HG03439 (cell line): ENCODE results near the gene XYLT1.

Source experiments
- ATAC-seq: cut with Tn5 transposase; IDR thresholded peaks from one replicate; pipeline ENCODE4 v1.9.1; 2021; ENCODE audit warnings: mild to moderate bottlenecking, moderate library complexity; ENCODE audit not compliant: unreplicated experiment

The XYLT1 gene

DNA sequence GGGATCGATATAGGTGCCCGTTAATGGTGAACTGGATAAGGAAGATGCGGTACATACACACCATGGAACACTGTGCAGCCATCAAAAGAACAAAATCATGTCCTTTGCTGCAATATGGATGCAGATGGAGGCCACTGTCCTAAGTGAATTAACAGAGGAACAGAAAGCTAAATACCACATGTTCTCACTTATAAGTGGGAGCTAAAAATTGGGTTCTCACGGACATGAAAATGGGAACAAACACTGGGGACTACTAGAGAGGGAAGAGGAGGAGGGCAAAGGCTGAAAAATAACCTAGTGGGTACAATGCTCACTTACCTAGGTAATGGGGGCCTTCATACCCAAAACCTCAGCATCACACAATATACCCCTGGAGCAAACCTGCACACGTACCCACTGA, 302.6 kb downstream of the XYLT1 start:
- ATAC-seq: no peak

DNA sequence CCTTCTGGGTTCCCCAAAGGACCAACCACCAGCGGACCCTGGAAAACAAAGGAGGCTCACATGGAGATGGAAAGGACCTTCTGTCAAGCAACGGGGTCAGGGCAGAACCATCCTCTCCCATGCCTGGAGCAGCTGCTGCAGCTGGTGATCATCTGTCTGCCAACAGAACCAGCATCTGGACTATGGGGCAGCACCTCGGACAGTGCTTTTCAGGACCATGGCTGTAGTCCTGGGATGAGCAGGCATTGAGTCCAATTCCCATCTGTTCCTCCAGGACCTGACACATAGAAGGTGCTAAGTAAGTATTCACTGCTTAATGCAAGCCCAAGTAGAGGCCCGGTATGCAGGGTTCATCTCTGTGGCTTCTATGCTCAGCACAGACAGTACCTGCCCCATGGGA, 304.7 kb downstream of the XYLT1 start:
- no peak for ATAC-seq

DNA sequence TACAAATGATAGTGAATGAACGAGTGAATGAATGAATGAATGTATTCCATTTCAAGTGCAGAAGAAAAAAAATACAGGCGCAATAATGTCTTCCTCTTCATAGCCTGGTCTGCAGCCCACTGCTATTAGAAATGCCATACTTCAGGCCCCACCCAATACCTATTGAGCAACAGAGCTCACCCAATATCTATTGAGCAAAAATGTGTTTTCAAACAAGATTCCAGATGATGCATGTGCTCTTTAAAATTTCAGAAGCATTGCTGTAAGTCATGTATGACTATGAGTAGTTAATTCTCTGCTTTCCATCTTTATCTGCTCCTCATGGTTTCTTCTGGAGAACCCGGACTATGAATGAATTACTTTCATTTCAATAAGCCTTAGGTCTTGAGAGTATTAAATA, 308.2 kb downstream of the XYLT1 start:
- ATAC-seq: no peak

DNA sequence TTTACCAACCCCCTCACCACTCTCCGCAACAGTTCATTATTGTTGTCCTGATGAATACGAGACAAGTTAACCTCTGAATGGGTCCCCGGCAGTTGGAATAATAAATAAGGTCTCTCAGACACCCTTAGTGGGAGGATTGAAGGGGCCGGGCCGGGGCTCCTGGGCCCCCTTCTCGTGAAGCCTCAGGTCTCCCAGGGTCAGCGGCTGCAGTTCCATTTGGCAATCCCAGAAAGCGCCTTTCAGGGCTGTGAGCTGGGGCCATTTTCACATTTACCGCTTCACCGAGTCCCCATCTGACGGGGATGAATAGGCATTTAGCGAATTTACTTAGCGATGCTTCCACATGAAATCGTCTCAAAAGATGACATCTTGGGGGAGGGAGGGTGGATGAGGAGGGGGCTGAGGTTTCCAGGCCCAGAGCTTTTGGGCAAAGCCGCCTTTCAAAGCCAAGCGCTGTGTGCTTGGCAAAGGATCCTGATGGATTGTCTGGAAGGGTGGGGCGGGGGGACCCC, 309.8 kb downstream of the XYLT1 start:
- ATAC-seq: no peak

DNA sequence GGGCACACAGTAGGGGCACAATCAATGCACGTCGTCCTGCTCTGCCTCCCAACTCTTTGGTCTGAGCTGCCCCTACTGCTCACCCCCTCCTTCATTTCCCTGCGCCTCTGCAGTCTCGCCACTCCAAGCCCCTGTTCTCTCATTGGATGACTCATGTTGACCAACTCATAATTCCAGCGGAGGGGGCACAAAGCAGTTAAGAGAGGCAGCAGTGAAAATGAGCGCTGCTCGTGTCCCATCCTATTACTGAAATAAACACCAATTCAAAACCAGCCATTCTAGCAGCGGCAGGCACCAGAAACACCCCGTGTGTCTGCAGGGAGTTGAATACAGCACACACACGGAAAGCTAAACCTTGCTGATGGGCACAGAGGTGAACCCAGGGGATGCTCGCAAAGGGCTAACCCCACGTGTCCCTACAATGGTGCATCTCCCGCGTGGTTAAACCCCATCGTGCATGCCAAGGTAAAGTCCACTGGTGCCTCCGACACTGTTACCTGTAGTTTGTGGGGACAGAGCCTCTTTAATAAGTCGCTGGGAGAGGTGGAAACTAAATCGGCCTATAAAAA, 310.4 kb downstream of the XYLT1 start:
- no peak for ATAC-seq

DNA sequence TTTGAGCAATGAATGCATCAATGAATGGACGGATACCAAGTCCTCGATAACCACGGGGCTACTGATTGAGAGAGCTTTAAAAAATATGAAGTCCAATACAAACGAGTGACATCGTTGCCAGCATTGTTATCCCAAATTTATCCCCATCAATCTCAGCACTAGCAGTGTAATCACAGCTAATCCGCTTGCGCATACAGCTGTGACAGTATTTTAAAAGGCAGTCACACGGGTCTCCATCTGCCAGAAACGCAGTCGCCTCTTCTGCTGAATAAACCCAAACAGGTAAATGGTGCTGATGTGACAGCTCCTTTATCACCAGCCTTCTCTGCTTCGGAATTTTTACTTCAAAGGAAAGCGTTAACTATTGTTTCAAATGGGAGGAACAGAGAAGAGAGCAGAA, 311.1 kb downstream of the XYLT1 start:
- no peak for ATAC-seq

DNA sequence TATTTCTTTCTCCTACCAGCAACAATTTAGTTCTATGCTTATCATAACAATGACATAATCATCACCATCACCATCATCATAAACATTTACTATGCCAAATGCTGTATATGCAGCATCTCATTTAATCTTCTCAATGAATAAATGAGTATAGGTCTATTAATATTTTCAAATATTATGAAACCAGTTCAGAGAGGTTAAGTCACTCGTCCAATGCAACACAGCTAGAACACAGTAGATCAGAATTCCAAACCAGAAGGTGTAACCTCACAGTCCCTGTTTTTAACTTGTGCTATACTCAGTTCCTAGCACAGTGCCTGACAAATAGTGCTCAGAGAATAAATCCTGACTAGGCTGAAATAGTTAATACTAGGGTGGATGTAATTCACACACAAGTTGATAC, 314.8 kb downstream of the XYLT1 start:
- no peak for ATAC-seq

DNA sequence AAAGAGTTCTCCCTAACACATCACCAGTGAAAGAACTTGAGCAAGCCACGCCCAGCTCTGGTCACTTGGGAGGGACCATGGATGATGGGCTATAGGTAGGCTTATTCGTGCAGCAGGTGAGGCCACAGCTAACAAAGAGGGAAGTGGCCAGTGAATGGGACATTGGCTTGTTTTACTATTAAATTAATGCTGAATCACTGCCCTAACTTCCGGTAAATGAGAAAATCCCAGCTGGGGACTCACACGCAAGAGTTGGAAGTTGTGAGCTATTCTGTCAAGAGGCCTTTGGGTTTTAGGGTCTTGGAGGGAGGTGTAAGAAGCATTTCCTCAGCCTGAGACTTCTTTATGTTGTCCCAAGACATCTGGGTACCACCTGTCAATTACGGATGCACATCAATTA, 315.3 kb downstream of the XYLT1 start:
- ATAC-seq: no peak

DNA sequence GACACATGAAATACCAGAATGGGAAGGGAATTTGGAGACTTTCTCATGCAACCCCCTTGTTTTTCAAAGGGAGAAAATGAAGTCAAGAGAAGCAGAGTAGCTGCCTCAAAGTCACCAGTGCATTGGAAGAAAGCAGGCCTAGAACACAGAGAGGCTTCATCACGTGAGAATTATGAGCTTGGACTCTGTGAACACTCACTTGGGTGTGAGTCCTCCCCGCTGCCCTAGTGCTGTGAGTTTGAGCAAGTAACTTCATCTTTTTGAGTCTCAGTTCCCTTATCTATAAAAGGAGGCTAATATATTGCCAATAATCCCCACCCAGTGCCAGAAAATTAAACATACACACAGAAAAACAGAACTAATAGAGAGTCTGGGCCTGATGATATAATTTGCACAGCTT, 315.8 kb downstream of the XYLT1 start:
- no peak for ATAC-seq

DNA sequence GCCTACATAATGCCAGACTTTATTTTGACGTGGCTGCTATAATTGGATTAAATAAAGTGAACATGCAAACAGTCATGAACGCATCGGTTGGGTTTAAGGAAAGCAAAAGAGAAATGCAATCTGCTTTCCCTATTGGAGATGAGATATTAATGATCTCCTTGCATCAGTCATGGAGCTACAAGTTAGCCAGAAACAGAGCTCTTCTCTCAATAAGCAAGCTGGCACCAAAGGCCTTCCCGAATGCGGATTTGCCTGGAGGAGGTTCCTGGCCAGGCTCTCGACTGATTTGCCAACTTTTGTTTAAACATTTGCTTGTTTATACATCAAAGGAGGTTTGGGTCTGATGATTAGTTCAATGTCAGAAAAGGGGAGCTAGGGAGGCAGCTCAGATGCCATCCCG, 318.4 kb downstream of the XYLT1 start:
- no peak for ATAC-seq

DNA sequence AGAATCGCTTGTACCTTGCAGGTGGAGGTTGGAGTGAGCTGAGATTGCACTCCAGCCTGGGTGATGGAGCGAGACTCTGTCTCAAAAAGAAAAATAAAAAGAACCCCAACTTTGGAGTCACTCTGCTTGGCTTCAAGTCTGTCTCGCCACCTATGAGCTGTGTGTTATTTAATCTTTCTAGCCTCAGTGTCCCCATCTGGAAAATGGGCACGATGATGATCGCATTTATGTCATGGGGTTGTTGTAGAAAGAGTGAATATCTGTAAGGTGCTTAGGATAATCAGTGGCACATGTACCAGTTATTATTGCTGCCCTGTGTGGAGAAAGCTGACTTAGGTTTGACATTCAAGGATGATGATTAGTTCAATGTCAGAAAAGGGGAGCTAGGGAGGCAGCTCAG, 319.4 kb downstream of the XYLT1 start:
- no peak for ATAC-seq

DNA sequence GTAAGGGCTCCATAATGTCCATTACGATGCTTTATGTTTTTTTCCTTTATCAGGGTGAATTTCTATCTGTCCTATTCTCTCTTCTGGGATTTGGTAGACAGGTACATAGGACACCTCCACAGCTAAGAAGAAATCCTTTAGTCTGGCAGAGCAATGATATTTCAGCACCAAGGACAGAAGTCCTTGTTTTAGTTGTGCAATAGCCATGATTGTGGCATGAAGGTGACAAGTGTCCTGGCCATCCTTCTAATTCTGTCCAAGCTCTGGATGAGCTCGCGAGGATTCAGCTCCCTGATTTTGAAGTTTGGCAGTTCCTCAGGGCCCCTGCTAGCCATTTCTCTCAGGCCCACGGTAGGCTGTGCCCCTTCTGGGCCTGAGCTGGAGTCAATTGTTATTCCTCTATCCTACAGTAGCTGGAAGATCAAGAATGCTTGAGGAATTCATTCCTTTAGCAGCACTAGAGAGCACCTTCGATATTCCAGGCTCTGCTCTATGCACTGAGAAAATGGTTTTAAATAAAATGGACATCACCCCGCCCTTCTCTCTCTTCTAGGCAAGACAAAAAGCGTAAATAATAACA, 320.8 kb downstream of the XYLT1 start:
- ATAC-seq: no peak

DNA sequence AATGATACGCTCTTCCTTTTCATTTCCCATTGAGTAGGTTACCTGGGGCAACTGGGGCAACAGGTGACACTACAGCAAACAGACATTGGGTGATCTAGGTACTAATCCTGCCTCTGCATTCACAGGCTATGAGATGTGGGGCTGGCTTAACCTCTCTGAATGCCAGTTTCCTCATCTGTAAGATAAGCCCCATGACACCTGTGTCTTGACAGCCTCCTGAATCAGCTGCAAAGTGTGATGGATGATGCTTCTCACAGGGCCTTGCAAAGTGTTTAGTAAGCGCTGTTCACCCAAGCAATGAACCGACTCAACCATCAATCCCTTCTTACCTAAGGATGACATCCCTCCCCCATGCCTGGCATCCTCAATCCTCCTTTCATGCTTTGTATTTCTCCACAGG, 322.8 kb downstream of the XYLT1 start:
- ATAC-seq: no peak

DNA sequence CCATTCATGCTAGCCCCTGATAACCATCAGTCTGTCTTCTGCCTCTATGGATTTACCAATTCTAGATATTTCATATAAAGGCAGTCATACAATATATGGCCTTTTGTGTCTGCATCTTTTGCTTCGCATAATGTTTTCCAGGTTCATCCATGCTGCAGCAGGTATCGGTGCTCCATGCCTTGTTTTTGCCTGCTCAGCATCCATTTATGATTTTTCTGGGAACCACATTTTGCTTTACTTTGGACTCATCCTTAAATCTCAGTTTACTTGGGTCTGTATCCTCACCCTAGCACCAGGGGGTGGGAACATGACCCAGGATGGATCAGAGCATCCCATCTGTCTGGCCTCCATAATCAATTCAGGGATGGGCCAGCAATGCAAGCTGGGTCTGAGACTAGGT, 325.7 kb downstream of the XYLT1 start:
- no peak for ATAC-seq

DNA sequence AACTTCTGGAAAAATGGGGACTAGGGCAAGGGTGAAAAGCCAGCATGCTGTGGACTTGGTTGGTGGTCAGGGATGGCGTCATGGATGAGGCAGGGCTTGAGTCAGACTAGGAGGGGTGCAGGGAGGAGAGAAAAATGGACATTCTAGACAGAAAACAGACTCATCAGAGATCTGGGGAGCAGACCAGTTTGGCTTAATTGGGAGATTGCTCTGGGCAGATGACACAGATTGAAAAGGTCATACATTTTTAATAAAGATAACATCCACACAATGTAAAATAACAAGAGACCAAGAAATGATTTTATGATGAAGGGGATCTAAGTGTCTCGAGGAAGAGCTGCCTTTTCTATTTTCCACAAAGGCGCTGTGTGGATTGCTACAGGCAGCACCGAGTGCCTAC, 326.3 kb downstream of the XYLT1 start:
- no peak for ATAC-seq

DNA sequence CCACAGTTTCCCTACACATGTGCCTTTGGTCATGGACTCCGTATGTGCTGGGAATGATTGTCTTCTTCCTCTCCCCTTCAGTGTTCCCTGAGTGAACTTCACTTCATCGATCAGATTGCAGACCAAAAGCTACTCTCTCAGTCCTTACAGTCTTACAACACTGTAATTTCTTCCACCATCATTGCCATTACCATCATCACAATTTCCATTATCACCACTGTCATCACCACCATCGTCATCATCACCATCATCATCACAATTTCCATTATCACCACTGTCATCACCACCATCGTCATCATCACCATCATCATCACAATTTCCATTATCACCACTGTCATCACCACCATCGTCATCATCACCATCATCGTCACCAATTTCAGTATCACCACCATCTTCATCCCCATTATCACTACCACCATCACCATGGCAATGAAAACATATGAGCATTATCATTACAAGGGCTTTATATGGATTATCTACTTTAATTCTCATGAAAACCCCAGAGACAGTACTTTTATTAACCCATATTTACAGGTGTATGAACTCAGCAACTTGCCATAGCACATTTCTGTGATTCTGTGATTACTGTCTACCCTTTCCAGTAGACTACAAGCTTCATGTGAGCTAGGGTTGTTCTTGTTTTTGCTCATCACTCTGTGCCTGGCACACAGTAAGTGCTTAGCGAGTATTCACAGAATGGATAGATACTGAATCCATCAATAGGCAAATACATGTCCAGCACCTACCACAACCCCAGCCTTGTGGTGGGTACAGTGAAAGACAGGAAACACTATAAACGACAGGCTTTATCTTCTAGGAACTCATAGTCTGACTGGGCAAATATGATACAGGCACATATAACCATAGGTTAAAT, 327.0 kb downstream of the XYLT1 start:
- no peak for ATAC-seq

DNA sequence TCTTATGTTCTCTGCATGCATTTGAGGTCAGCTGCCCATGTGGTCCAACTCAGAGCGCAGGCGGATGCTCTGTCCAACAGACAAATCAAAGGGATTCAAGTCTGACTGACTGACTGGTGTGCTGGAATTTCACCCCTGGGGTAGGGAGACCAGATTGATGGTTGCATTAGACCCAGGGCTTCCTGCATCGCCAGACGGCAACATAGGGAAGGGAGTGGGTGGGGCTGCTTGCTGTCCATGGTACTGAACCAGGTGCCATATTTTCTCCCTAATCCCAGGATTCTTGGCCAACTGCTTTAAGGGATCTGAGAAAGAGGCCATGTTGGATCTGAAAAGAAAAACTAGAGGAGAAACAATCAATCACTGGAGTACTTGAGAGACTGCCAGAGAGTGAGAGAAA, 332.0 kb downstream of the XYLT1 start:
- no peak for ATAC-seq

DNA sequence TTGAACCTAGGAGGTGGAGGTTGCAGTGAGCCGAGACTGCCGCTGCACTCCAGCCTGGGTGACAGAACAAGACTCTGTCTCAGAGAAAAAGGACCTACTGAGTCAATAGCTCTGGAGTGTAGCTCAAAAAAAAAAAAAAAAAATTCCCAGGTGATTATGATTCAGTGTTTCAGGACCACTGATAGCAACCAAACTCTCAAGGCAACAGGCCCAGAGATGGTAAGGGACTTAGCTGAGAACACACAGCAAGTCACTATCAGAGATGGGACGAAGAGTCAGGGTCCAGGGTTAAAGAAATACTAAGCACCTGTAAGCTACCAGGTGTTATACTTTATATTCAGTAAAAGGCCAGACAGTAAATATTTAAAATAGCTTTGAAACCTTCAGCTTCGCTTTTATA, 335.3 kb downstream of the XYLT1 start:
- ATAC-seq: no peak

DNA sequence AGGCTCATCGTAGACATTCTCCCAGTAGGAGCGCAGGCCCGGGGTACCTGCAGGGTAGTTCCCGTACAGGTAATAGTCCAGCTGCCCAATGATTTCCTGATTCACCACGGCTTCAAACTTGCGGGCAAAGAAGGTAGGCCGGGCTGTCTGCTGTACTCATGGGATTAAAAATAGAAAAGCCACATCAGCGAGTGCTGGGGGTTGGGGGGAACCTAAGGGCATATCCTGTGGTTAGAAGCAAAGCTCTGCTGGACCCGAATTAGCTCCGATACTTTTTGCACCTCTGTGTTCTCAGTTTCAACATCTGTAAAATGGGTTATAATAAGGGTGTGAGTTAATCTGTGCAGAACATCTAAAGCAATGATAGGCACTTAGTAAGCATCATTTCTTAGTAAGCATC, 336.2 kb downstream of the XYLT1 start:
- peak; percentile 84 for ATAC-seq

DNA sequence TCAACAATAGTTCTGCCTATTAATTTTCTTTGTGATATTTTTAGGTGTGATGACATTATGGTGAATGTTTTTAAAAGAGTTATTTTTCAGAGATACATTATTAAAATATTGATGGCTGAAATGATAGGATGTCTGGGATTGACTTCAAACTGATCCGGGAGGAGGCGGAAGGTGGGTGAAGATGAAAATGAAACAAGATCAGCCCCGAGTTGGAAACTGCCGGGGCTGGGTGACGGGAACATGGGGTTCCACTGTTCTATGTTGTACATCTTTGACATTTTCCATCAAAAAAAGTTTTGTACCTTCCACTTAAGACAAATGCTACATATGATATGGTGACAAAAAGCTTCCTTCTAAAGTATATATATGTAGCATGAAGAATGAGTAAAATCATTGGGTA, 336.9 kb downstream of the XYLT1 start:
- no peak for ATAC-seq

DNA sequence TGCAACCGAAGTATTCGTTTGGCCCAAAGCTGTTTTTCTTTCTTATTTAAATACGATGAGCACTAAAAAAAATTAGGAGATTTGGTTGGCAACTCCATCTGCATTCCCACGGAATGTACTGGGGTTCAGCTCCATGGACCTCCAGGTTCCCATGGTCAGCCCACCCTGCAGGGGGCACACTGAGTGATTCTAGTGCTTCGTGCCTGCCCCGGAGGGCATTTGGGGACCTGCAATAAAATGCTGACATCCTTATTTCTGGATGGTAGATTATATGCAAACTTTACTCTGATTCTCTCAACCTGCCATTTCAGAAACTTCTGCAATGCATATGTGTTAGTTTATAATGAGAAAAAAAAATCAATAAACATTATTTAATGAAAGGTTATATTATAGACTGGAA, 339.4 kb downstream of the XYLT1 start:
- ATAC-seq: no peak

DNA sequence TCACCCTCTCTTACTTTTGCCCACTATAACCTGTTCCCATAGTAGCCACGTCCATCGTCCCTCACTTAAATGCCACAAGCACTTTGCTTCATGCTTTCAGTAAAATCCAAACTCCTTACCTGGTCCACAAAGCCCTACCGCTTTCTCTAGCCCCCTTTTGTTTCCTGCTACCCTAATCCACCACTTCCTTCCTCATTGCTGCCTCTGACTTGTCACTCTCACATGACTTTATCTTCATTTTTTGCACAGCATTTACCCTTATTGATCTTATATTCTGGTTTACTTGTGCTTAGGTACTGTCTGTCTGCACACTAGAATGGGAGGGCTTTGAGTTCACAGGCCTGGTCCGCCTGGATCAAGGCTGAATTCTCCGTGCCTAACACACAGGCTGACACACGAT, 340.0 kb downstream of the XYLT1 start:
- no peak for ATAC-seq
